GM19240 (cell line): ENCODE results near the gene NDUFB10.
"Not testable (repeated sequence)": the region's sequence is repeated elsewhere in the genome, so short reads cannot be mapped to it uniquely, and the experiment has no call there.

Experiments
- DNase-seq: peaks from one replicate; pipeline ENCODE4 v3.0.0; 2011; ENCODE audit warnings: low spot score; ENCODE audit not compliant: insufficient read length

The NDUFB10 gene

GRCh38 chr16:1924095-1924494 lies 35.2 kb upstream of the NDUFB10 start:
- DNase-seq: no peak

- no peak for DNase-seq
Measured at GRCh38 chr16:1926271-1926670, 33.1 kb upstream of the NDUFB10 start.

- DNase-seq: no peak
Measured at GRCh38 chr16:1929105-1929504, 30.2 kb upstream of the NDUFB10 start.

- peak; percentile 96 for DNase-seq
Measured at GRCh38 chr16:1929578-1930337, 29.6 kb upstream of the NDUFB10 start.

GRCh38 chr16:1930338-1930720 lies 29.0 kb upstream of the NDUFB10 start:
- no peak for DNase-seq

GRCh38 chr16:1932050-1933028 lies 27.0 kb upstream of the NDUFB10 start:
- no peak for DNase-seq

GRCh38 chr16:1933097-1933661 lies 26.2 kb upstream of the NDUFB10 start:
- no peak for DNase-seq

- DNase-seq: no peak
Measured at GRCh38 chr16:1936945-1937479, 22.3 kb upstream of the NDUFB10 start.

- no peak for DNase-seq
Measured at GRCh38 chr16:1938316-1938715, 21.0 kb upstream of the NDUFB10 start.

- no peak for DNase-seq
Measured at GRCh38 chr16:1938910-1939309, 20.4 kb upstream of the NDUFB10 start.

- DNase-seq: not testable (repeated sequence)
Measured at GRCh38 chr16:1939833-1940232, 19.5 kb upstream of the NDUFB10 start.

- no peak for DNase-seq
Measured at GRCh38 chr16:1940273-1941161, 18.8 kb upstream of the NDUFB10 start.

GRCh38 chr16:1941162-1942046 lies 17.9 kb upstream of the NDUFB10 start:
- DNase-seq: no peak

GRCh38 chr16:1942047-1942809 lies 17.1 kb upstream of the NDUFB10 start:
- DNase-seq: no peak

GRCh38 chr16:1942810-1943726 lies 16.3 kb upstream of the NDUFB10 start, which contains the start of gene MSRB1:
MSRB1 (minus strand) TSS chr16:1943199; CDS start chr16:1943156, 43 bp downstream.
- peak; percentile 100 for DNase-seq

- no peak for DNase-seq
Measured at GRCh38 chr16:1944612-1945199, 14.6 kb upstream of the NDUFB10 start.
